ENCODE results near the gene IFITM10. TPM values are rescaled to one million over a fixed set of nuclear protein-coding genes. Genes with fewer than 3 reads are reported as not detected.

IFITM10 gene
- total RNA-seq: 0.39 and 1.3 TPM in 2 replicates

DNA sequence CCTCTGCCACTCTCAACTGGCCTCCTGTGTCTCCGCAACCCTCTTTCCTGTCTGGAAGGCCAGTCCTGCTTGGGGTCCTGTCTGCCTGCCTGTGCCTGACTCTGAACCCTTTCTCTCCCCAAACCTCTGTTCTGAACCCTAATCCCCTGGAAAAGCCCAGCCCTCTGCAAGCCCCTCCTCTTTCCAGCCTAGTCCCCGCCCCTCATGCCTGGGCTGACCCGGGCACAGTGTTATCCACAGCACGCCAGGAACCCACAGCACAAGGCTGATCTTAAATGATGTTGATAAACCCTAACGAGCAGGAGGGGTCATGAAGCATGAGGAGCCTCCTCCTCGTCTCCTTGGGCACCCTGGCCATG, at the start of gene IFITM10:
IFITM10 (minus strand) TSS at position 115 of the 359 bp plus-strand sequence. CDS start 153 bp downstream, outside the sequence.
- DNase-seq (ENCODE audit: low read depth in 2 of 2): no peak

DNA sequence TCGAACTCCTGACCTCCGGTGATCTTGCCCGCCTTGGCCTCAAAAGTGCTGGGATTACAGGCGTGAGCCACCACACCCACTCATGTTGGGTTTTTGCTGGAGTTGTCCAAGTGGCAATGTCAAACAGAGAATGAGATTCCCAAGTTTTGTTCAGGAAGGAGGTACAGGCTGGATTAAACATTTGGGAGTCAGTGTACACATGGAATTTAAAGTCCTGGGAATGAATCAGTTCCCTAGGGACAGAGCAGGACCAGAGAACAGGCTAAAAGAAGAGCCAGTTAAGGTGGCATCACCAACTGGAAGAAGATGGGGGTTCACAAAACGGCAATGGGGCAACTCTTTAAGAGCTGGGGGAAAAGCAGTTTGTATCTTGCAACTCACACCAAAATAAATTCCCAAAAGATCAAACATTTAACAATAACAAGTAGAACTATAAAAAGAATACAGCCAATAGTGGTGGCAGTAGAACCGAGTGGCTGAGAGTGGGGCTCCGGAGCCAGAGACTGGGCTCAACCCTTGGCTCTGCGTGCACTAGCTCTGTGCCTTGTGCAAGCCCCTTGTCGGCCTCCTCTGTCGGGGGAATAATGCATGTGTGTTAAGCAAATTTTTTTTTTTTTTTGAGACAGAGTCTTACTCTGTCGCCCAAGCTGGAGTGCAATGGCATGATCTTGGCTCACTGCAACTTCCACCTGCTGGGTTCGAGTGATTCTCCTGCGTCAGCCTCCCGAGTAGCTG, 47.2 kb upstream of the IFITM10 start:
- no peak for DNase-seq (ENCODE audit: low read depth in 2 of 2)

DNA sequence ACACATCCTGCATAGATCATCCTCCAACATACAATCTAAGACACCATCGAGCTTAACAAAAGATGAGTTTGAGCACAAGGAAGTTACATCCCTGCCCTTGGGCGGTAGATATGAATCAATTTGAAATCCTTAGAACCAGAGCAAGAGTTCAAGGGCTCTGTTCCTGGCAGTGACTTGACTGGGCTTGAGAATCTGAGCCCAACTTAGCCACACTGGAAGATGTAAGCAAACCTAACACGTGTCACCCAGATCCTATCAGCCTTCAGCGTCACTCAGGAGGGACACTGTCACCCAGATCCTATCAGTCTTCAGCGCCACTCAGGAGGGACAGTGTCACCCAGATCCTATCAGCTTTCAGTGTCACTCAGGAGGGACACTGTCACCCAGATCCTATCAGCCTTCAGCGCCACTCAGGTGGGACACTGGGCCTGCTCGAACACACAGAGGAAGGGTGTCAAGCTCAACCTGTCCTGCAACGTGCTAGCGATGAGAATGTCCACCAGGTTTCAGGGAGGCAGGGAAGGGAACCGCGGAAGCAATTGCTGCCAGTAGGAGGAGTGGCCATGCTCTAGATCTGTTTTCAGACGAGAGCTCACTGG, 46.1 kb upstream of the IFITM10 start:
- DNase-seq (ENCODE audit: low read depth in 2 of 2): no peak

GRCh38 chr11:1793081-1793480, 42.7 kb upstream of the IFITM10 start:
- DNase-seq (ENCODE audit: low read depth in 2 of 2): no peak

GRCh38 chr11:1792461-1792860, 42.1 kb upstream of the IFITM10 start:
- DNase-seq (ENCODE audit: low read depth in 2 of 2): no peak

DNA sequence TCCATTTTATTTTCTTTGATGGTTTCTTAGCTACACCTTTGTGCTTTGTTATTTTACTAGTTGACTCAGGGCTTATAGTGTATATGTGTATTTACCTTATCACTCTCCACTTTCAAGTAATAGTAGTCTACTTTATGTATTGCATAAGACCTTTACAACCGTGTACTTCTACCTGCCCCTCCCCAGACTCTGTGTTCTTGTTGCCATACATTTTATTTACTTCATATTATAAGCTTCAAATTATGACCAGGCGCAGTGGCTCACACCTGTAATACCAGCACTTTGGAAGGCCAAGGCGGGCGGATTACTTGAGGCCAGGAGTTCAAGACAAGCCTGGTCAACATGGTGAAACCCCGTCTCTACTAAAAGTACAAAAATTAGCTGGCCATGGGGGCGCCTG, 41.5 kb upstream of the IFITM10 start:
- no peak for DNase-seq (ENCODE audit: low read depth in 2 of 2)

DNA sequence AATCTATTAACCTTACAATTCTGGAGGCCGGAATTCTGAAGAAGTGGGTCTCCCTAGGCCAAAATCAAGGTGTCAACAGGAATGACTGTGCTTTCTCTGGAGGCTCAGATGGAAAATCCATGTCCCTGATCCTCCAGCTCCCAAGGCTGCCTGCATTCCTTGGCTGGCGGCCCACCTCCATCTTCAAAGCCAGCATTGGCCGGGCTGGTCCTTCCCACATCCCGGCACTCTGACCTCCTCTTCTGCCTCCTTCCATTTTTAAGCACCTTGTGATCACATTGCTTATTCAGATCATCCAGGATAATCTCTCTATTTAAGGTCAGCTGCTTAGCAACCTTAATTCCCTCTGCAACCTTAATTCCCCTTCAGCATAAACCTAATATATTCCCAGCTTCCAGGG, 36.1 kb upstream of the IFITM10 start:
- DNase-seq (ENCODE audit: low read depth in 2 of 2): no peak

DNA sequence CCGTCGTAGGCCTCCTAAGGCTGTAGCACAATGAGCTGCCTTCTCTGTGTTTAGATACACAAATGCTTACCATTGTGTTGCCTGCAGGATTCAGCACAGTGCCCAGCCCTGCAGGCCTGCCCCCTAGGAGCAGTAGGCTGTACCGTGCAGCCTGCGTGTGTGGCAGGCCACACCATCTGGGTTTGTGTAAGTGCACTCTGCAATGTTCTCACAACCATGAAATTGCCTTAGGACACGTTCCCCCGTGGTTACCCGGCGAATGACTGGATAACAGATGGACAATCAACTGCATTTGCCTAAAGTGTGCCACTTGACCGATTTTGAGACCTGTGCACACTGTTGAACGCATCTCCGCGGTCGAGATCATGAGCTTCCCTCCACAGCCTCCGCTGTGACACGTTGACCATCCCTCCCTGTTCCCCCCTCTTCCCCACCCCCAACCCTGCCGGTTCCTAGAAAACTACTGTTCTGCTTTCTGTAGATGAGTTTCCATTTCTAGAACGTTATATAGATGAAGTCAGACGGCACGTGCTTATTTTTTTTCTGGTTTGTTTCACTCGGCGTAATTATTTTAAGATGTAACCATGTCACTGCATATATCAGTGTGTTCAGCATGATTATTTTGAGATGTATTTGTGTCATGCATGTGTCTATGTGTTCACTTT, 35.5 kb upstream of the IFITM10 start:
- DNase-seq (ENCODE audit: low read depth in 2 of 2): no peak

- DNase-seq (ENCODE audit: low read depth in 2 of 2): no peak
Measured at GRCh38 chr11:1784761-1785650, 34.6 kb upstream of the IFITM10 start.

DNA sequence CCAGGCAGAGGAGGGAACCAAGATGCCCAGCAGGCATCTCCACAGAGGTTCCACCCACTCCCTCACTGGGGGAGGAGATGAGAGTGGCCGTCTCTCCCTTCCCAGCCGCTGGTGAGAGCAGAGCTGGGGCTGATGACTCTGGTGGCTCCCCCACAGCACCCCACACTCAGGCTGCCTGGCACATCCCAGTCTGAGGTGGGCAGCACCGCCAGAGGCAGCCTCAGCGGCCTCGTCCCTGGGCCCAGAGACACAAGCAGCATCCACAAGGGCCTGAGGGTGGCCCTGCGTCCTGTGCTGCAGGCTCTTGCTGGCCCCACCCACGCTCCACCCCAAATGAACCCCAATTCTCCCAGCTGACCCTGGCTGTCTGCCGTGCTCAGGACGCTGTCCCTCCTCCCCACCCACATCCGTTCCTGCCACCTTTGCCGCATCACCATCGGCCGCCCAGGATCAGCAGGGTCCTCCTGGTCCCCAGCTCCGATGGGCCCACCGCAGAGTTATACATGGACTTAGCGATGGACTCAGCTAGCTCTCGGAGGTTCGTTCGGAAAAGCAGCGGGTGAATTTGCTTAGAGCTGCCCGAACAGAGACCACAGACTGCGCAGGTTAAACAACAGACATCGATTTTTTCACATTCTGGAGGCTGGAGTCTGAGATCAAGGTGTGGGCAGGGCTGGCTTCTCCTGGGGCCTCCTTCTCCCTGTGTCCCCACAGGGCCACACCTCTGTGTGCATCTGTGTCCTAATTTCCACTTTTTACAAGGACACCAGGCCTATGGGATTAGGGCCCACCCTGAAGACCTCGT, 33.5 kb upstream of the IFITM10 start:
- no peak for DNase-seq (ENCODE audit: low read depth in 2 of 2)

GRCh38 chr11:1782831-1783724, 32.7 kb upstream of the IFITM10 start:
- no peak for DNase-seq (ENCODE audit: low read depth in 2 of 2)

- no peak for DNase-seq (ENCODE audit: low read depth in 2 of 2)
Measured at GRCh38 chr11:1782031-1782590, 31.7 kb upstream of the IFITM10 start.

DNA sequence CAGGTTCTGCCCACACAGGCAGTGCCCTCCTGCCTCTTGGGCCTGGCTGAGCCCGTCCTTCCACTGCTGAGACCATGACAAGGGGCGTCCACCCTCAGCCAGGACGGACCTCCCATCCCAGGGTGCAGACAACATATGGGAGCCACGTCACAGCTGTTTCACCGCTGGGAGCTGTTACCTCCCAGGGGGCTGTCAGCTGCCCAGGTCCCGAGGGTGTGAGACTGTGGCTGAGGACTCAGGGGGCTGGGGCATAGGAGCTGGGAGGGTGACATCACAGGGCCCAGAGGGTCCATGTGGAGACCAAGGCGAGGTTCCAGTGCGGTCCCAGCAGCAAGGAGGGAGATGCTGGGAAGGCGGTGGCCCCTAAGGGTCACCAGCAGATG, 31.2 kb upstream of the IFITM10 start:
- DNase-seq (ENCODE audit: low read depth in 2 of 2): no peak

DNA sequence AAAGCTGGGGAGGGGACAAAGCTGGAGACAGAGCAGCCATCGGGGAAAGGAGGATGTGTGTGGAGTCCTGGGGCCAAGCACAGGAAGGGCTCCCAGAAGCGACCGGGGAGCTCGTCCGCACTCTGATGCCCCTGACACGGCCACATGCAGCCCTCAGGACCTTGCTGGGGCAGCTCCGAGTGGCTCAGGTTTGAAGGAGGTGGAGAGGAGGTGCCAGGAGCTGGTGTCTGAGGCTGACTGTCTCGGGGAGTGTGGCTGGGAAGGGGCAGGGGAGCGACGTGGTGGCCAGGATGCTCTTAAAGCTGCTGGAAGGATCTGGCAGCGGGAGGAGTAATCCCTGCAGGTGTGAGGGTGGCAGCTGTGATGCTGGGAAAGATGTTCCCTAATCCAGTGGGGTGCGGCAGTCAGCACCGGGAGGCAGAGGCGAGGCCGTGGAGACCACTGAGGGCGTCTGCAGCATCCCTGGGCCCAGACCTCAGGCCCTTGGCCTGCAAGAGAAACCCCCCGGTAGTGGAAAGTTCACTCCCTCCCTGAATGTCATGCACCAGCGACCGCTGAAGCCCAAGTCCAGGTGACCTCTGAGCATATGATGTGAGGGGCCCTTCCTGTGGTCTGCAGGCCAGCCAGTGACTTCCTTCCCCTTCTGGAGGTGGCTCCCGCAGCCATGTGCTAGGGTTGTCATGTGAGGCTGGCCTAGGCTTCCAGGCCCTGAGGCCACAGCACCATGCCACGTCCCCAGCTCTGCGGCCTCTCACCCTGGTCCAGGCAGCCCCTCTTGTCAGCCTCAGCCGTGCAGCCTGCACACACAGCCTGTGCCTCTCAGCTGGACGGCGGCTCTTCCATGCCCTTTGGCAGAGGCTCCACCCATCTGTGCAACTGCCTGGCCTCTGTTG, 30.6 kb upstream of the IFITM10 start:
- no peak for DNase-seq (ENCODE audit: low read depth in 2 of 2)

DNA sequence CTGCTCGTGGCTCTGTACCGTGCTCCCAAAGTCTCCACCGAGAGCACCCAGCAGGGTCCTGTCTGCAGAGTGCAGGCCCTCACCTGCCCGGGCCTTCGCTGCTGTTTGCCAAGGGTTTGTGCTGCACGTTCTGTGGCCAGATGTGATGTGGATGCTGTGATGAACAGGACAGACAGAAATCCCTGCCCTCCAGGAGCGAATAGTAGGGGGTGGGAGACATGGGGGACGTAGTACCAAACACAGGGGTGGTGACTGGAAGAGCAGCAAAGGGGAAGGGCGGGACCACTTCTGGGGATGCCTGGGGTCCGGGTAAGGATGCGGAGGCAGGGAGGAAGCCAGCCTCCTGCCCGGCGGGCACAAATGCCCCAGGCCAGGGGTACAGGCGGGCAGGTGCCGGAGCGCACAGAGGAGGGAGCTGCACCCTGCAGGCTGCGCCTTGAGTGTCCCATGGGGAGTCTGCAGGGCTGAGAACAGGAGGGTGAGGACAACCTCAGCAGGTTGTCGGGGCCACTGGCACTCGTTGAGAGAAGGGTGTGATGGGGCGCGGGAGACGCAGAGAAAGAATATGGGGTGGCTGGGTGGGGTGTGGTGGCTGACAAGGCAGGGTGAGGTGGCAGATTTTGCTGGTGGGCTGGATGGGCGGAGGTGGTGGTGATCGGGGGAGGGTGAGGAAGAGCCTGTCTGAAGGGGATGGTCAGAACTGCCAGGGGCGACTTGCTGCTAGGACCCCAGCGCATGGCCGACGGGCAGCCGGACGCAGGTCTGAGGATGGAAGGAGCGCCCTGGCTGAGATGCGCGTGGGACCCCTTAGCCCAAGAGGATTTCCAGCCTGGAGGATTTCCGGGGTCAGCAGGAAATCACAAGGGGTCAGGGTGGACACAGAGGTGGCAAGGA, 29.7 kb upstream of the IFITM10 start:
- no peak for DNase-seq (ENCODE audit: low read depth in 2 of 2)

GRCh38 chr11:1779034-1779805, 28.8 kb upstream of the IFITM10 start:
- DNase-seq (ENCODE audit: low read depth in 2 of 2): no peak

Measured in dermis microvascular lymphatic vessel endothelial cell (primary cell).